Raji (cell line): ENCODE results near the gene ASPRV1.

Source experiments
- POLR2A ChIP-seq: IDR thresholded peaks from 2 replicates; pipeline ENCODE4 v1.6.1; 2011; ENCODE audit warnings: low read depth, low read length, control low read depth; ENCODE audit not compliant: insufficient read depth

Gene ASPRV1

GRCh38 chr2:69961496-69961895 lies at the start of gene ASPRV1:
ASPRV1 (minus strand) TSS chr2:69961631; CDS start chr2:69961436, 195 bp downstream.
- no peak for TF ChIP-seq POLR2A

DNA sequence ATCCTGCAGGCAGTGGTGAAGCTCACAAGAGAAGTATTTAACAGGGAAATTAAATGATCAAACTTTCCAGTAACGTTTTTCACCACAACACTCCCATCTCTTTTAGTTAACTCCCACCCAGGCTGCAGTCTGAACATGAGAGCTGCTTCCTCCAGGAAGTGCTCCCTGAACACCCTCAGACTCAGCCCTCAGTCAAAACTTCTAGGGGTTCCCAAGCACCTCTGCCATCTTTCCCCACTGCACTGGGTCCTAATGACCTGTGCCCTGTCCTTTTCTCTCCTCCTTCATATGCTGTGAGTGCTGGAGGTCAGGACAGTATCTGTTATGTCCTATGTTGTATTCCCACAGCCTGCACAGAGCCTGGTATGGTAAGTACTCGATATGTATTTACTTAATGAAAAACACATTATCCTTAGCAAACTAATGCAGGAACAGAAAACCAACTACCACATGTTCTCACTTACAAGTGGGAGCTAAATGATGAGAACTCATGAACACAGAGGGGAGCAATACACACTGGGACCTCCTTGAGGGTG lies 49.2 kb upstream of the ASPRV1 start:
- no peak for TF ChIP-seq POLR2A

GRCh38 chr2:70009762-70010575 lies 48.5 kb upstream of the ASPRV1 start:
- TF ChIP-seq POLR2A, result no peak

- TF ChIP-seq POLR2A, result no peak
Observed at GRCh38 chr2:70008290-70008689, 46.9 kb upstream of the ASPRV1 start.

GRCh38 chr2:70007151-70007550 lies 45.7 kb upstream of the ASPRV1 start:
- no peak for TF ChIP-seq POLR2A

GRCh38 chr2:70006447-70006784 lies 45.0 kb upstream of the ASPRV1 start:
- TF ChIP-seq POLR2A, result no peak

GRCh38 chr2:70005752-70006446 lies 44.5 kb upstream of the ASPRV1 start:
- no peak for TF ChIP-seq POLR2A

GRCh38 chr2:70005216-70005615 lies 43.8 kb upstream of the ASPRV1 start:
- no peak for TF ChIP-seq POLR2A

DNA sequence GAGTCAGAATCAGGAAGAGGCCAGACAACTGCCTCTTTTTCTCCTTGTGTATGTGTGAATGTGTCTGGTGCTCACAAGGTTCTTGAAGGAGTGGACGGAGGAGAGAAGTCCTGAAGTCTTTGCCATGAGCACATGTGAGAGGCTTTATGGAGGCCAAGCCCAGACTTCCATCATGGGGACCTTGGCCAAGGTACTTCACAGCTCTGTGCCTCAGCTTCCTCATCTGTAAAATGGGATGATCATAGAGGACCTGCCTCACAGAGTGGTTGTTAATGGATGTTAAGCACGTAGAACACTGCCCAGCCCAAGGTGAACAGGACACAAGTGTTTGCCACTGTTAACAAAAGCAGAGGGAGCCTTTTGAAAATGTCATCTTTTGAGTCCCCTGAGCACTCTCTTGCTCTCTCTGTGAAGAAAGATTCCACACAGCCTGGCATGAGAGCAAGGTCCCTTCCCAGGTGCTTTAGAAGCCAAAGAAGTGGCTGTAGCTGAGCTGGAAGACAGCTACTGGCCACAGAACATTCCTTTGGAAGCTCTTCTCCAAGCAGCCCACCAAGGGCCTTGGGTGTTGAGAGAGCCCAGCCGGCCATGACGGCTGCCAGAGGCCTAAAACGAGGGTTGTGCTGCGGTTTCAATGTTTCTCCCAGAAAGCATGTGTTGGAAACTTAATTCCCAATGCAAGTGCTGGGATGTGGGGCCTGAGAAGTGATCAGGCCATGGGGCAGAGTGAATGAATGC lies 41.8 kb upstream of the ASPRV1 start:
- TF ChIP-seq POLR2A, result no peak

GRCh38 chr2:70002241-70002899 lies 40.9 kb upstream of the ASPRV1 start:
- TF ChIP-seq POLR2A, result no peak

- no peak for TF ChIP-seq POLR2A
Observed at GRCh38 chr2:69998761-69999160, 37.3 kb upstream of the ASPRV1 start.

- TF ChIP-seq POLR2A, result no peak
Observed at GRCh38 chr2:69997015-69997830, 35.8 kb upstream of the ASPRV1 start.

- TF ChIP-seq POLR2A, result no peak
Observed at GRCh38 chr2:69995511-69995910, 34.1 kb upstream of the ASPRV1 start.

DNA sequence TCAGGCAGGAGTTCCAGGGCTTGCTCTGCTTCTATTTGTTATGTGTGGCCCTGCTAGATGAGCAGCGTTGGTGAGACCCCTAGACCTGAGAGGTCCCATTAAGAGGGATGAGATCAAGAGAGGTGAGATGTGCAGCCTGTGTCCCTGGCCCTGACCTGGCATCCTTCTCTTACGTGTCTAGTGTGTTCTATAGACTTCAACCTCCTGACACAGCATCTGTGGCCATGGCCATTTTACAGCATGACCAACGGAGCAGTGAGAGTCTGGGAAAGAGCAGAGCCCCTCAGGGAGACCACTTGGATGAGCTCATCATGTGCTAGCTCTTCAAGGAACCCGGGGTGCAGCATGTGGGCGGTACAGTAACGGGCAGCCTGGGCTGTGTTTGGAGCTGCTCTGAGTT lies 32.7 kb upstream of the ASPRV1 start:
- no peak for TF ChIP-seq POLR2A
